Endothelial cell of umbilical vein (primary cell): ENCODE data around the gene CERS3. TPM values are rescaled to one million over a fixed set of nuclear protein-coding genes. Genes with fewer than 3 reads are reported as not detected.

Experiments
- BruUV-seq: library from RNA; stranded (reverse); fragments of 400-500 nt; replicated peaks from 2 replicates; lab custom pipeline; 2021; lab: Mats Ljungman, UMichigan
- CTCF ChIA-PET: fragments of 300-600, 350-600 bp; sonication (Branson Sonifier 250); formaldehyde crosslinking; loops from one replicate; lab custom pipeline; 2021; ENCODE audit warnings: antibody characterized with exemption, inconsistent platforms; lab: Charles Lee
- POLR2A ChIA-PET: fragments of 300-600, 350-600 bp; sonication (Branson Sonifier 250); formaldehyde crosslinking; loops from one replicate; lab custom pipeline; 2021; ENCODE audit warnings: antibody characterized with exemption, inconsistent platforms; lab: Charles Lee
- DNase-seq: peaks from one replicate; pipeline ENCODE4 v3.0.0-alpha.2; 2011; ENCODE audit warnings: low read depth, low spot score
- FAIRE-seq: peaks from 2 replicates; lab custom pipeline; 2011; peaks lifted over from hg19 to GRCh38; lab: Jason Lieb, UNC
- H2AFZ ChIP-seq: 2 replicates; pipeline ENCODE4 v1.6.0; 2012; ENCODE audit warnings: low read depth, low read length, control low read depth, inconsistent platforms
- H3K27ac ChIP-seq: 2 replicates; pipeline ENCODE4 v1.5.1; 2011; ENCODE audit warnings: low read depth, mild to moderate bottlenecking, control low read depth, low read length, moderate library complexity; ENCODE audit not compliant: insufficient read depth
- H3K27me3 ChIP-seq, 2 experiments: 2 replicates each; pipeline versions ENCODE4 v1.6.0 to v1.6.1; 2011; ENCODE audit warnings: low read length in 2 of 2, mixed read lengths in 1 of 2; ENCODE audit not compliant: control insufficient read depth in 2 of 2, insufficient read depth in 2 of 2
- H3K36me3 ChIP-seq, 2 experiments: 2 replicates in 1 of 2; 3 replicates in 1 of 2; pipeline ENCODE4 v1.5.1; 2011; ENCODE audit warnings: low read length in 2 of 2, mild to moderate bottlenecking in 1 of 2, moderate library complexity in 1 of 2; ENCODE audit not compliant: control insufficient read depth in 2 of 2, insufficient read depth in 2 of 2; ENCODE audit errors: extremely low read depth in 1 of 2
- H3K4me1 ChIP-seq: 3 replicates; pipeline ENCODE4 v1.5.1; 2011; ENCODE audit warnings: mild to moderate bottlenecking, low read length; ENCODE audit not compliant: control insufficient read depth, insufficient read depth; ENCODE audit errors: extremely low read depth
- H3K4me2 ChIP-seq: 2 replicates; pipeline ENCODE4 v1.6.1; 2011; ENCODE audit warnings: low read length, control low read depth, mixed read lengths; ENCODE audit not compliant: insufficient read depth
- H3K4me3 ChIP-seq, 3 experiments: fragments of 200-600 bp in 1 of 3; sonication (generic), shearing (Covaris generic) in 1 of 3; replicated peaks in 1 of 3; 2 replicates each; pipeline ENCODE4 v1.5.1; 2011 to 2016; ENCODE audit warnings: control low read depth in 3 of 3, low read length in 3 of 3, mild to moderate bottlenecking in 2 of 3, inconsistent platforms in 1 of 3, low read depth in 1 of 3, moderate library complexity in 1 of 3; ENCODE audit not compliant: insufficient read depth in 1 of 3
- H3K79me2 ChIP-seq: 2 replicates; pipeline ENCODE4 v1.6.0; 2012; ENCODE audit warnings: low read length, inconsistent platforms; ENCODE audit not compliant: control insufficient read depth, insufficient read depth
- H3K9ac ChIP-seq: replicated peaks from 2 replicates; pipeline ENCODE3; 2011; ENCODE audit warnings: low read length, control low read depth; ENCODE audit not compliant: insufficient read depth; ENCODE audit errors: extremely low read depth
- H3K9me1 ChIP-seq: replicated peaks from 3 replicates; pipeline ENCODE4 v1.6.0; 2011; ENCODE audit warnings: mild to moderate bottlenecking, low read length; ENCODE audit not compliant: control insufficient read depth, insufficient read depth; ENCODE audit errors: extremely low read depth
- H3K9me3 ChIP-seq: replicated peaks from 2 replicates; pipeline ENCODE4 v1.5.1; 2012; ENCODE audit warnings: low read length, inconsistent platforms; ENCODE audit not compliant: control insufficient read depth, insufficient read depth
- H4K20me1 ChIP-seq: replicated peaks from 2 replicates; pipeline ENCODE3; 2011; ENCODE audit warnings: mild to moderate bottlenecking, low read length; ENCODE audit not compliant: control insufficient read depth, insufficient read depth; ENCODE audit errors: extremely low read depth
- EZH2 ChIP-seq: IDR thresholded peaks from 2 replicates; pipeline ENCODE4 v1.6.1; 2012; ENCODE audit warnings: borderline replicate concordance, low read depth, mild to moderate bottlenecking, moderate library complexity, low read length, inconsistent platforms; ENCODE audit not compliant: severe bottlenecking
- FOS ChIP-seq: IDR thresholded peaks from 2 replicates; pipeline ENCODE4 v1.6.1; 2011; ENCODE audit warnings: mild to moderate bottlenecking, low read length, moderate library complexity, borderline replicate concordance; ENCODE audit not compliant: insufficient read depth
- GATA2 ChIP-seq: IDR thresholded peaks from 2 replicates; pipeline ENCODE4 v1.7.0; 2011; ENCODE audit warnings: low read depth, mild to moderate bottlenecking, moderate library complexity, mixed read lengths, low read length; ENCODE audit not compliant: insufficient read length, insufficient read depth
- JUN ChIP-seq: IDR thresholded peaks from 2 replicates; pipeline ENCODE4 v1.6.1; 2011; ENCODE audit warnings: borderline replicate concordance, low read depth; ENCODE audit not compliant: insufficient read length, insufficient read depth
- MYC ChIP-seq: IDR thresholded peaks from one replicate; pipeline ENCODE4 v1.6.1; 2011; ENCODE audit warnings: mild to moderate bottlenecking, low read depth, low read length
- POLR2A ChIP-seq: IDR thresholded peaks from 2 replicates; pipeline ENCODE4 v1.6.1; 2012; ENCODE audit warnings: low read depth, mild to moderate bottlenecking, control low read depth, low read length
- POLR2AphosphoS5 ChIP-seq: IDR thresholded peaks from 2 replicates; pipeline ENCODE4 v1.6.1; 2012; ENCODE audit warnings: low read depth, mild to moderate bottlenecking, control low read depth, low read length, moderate library complexity; ENCODE audit not compliant: insufficient read depth
- dilution Hi-C: fragments of 300-500 bp; cut with MboI; formaldehyde crosslinking; loops from one replicate; pipeline ENCODE4 v1.15.0; 2019; ENCODE audit warnings: low sequenced_read_pairs; ENCODE audit not compliant: extremely low pct_ligation_motif_present
- intact Hi-C: fragments of 100-400 bp; cut with micrococcal nuclease; formaldehyde crosslinking; loops from one replicate; pipeline ENCODE4 v1.10.0; 2022
- polyA plus RNA-seq, 4 experiments: library from polyadenylated mRNA; depleted of rRNA in 3 of 4; stranded (reverse) in 3 of 4; unstranded in 1 of 4; fragments of >200 nt; gene quantifications; 2 replicates each; pipeline versions ENCODE4 v1.2.1 to v1.2.3, GENCODE V29; 2011 to 2012; ENCODE audit warnings: missing spikeins in 1 of 4
- total RNA-seq: library from RNA; stranded (reverse); gene quantifications from 2 replicates; pipeline ENCODE4 v1.2.3, GENCODE V29; 2021
- TF ChIP-seq, protein P1 (sequence below), 2 donors: IDR thresholded peaks; 1 replicate in 1 of 2; 2 replicates in 1 of 2; pipeline ENCODE4 v1.5.1; 2011; ENCODE audit warnings: low read length in 2 of 2, mild to moderate bottlenecking in 2 of 2, moderate library complexity in 2 of 2, control low read depth in 1 of 2, inconsistent platforms in 1 of 2, low read depth in 1 of 2; ENCODE audit not compliant: insufficient read depth in 1 of 2; ENCODE audit errors: extremely low read depth in 1 of 2
- TF ChIP-seq, protein P2 (sequence below): IDR thresholded peaks from 2 replicates; pipeline ENCODE4 v1.6.1; 2011; ENCODE audit not compliant: insufficient read depth, insufficient read length

Gene CERS3
- total and polyA plus RNA-seq, 2 donors (not counting 3 experiments of a cell fraction or from before 2014, with no cell fraction given), result not detected

DNA sequence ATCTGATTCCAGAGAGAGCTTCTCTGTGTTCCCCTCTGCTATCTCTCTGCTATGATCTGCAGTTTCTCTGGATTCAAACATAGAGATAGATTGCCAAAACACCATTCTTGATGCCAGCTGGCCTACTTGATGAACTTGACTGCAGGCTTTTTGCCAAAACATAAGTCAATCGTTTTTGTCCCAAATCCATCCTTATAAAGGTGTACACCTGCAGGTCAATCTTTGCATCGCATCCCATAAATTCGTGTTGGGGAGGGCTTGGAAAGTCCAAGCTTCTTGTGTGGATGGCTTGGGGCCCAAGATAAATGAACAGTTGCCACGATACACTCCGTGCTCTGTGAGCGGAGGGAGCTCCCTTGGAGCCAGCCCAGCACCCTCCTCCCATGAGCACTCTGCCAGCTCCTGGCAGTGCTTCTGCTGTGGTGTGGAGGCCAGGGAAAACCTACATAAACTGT, 2.7 kb downstream of the CERS3 start:
- no peak overlapping the region for H3K9ac ChIP-seq
- no peak overlapping the region for H3K4me2 ChIP-seq
- no peaks in the 10 kb centered on the region for H3K9me1 ChIP-seq
- BruUV-seq, result no TSS peak
- no peak overlapping the region for H2AFZ ChIP-seq
- H3K36me3 ChIP-seq, result no peaks in the 10 kb centered on the region
- H3K27me3 ChIP-seq, result no peaks in the 10 kb centered on the region
- H3K4me3 ChIP-seq, result no peak overlapping the region
- no peaks in the 10 kb centered on the region for H3K79me2 ChIP-seq
- DNase-seq (no peak), FAIRE-seq (no peak)
- no peak overlapping the region for H3K27ac ChIP-seq
- dilution Hi-C loops (no loop called here), intact Hi-C loops (no loop called here)
- H4K20me1 ChIP-seq, result no peaks in the 10 kb centered on the region
- no peaks in the 10 kb centered on the region for H3K4me1 ChIP-seq
- ChIA-PET POLR2A (no interaction called here), CTCF (no interaction called here)
- TF ChIP-seq FOS, result no peak
- TF ChIP-seq GATA2, result no peak
- TF ChIP-seq, protein P1, sequence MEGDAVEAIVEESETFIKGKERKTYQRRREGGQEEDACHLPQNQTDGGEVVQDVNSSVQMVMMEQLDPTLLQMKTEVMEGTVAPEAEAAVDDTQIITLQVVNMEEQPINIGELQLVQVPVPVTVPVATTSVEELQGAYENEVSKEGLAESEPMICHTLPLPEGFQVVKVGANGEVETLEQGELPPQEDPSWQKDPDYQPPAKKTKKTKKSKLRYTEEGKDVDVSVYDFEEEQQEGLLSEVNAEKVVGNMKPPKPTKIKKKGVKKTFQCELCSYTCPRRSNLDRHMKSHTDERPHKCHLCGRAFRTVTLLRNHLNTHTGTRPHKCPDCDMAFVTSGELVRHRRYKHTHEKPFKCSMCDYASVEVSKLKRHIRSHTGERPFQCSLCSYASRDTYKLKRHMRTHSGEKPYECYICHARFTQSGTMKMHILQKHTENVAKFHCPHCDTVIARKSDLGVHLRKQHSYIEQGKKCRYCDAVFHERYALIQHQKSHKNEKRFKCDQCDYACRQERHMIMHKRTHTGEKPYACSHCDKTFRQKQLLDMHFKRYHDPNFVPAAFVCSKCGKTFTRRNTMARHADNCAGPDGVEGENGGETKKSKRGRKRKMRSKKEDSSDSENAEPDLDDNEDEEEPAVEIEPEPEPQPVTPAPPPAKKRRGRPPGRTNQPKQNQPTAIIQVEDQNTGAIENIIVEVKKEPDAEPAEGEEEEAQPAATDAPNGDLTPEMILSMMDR (IDR thresholded peaks at IDR 0.05; ENCODE audit: extremely low read depth in 1 of 2, insufficient read depth in 1 of 2, low read depth in 1 of 2, low read length in 2 of 2), result no peak
- no peak for TF ChIP-seq MYC
- no peak for TF ChIP-seq JUN
- TF ChIP-seq POLR2A, result no peak
- TF ChIP-seq POLR2AphosphoS5, result no peak
- TF ChIP-seq, protein P2, sequence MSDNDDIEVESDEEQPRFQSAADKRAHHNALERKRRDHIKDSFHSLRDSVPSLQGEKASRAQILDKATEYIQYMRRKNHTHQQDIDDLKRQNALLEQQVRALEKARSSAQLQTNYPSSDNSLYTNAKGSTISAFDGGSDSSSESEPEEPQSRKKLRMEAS, result no peak
- TF ChIP-seq EZH2, result no peak
- H3K9me3 ChIP-seq, result no peaks in the 10 kb centered on the region
